GM12891 (cell line): ENCODE results near the gene CPTP. TPM values are rescaled to one million over a fixed set of nuclear protein-coding genes. Genes with fewer than 3 reads are reported as not detected.

Experiments used
- DNase-seq: peaks from one replicate; pipeline ENCODE4 v3.0.0; 2011; ENCODE audit warnings: low spot score; ENCODE audit not compliant: insufficient read length
- FAIRE-seq: peaks from 2 replicates; lab custom pipeline; 2011; peaks lifted over from hg19 to GRCh38; lab: Jason Lieb, UNC
- PAX5 ChIP-seq: IDR thresholded peaks from 2 replicates; pipeline ENCODE4 v1.6.1; 2011; ENCODE audit warnings: low read length, moderate library complexity, mild to moderate bottlenecking; ENCODE audit not compliant: insufficient read depth, severe bottlenecking
- POLR2A ChIP-seq: IDR thresholded peaks from 2 replicates; pipeline ENCODE4 v1.6.1; 2011; ENCODE audit warnings: low read depth, low read length, control low read depth
- POLR2AphosphoS5 ChIP-seq: IDR thresholded peaks from 2 replicates; pipeline ENCODE4 v1.6.1; 2011; ENCODE audit warnings: low read depth, low read length, control low read depth
- POU2F2 ChIP-seq: IDR thresholded peaks from 2 replicates; pipeline ENCODE4 v1.6.1; 2011; ENCODE audit warnings: low read depth, mild to moderate bottlenecking, control low read depth, low read length, moderate library complexity
- SPI1 ChIP-seq: IDR thresholded peaks from 2 replicates; pipeline ENCODE4 v1.6.1; 2011; ENCODE audit warnings: low read depth, low read length, control low read depth
- TAF1 ChIP-seq: IDR thresholded peaks from 2 replicates; pipeline ENCODE4 v1.6.1; 2011; ENCODE audit warnings: low read depth, low read length, control low read depth
- polyA plus RNA-seq: library from polyadenylated mRNA; unstranded; fragments of >200 nt; gene quantifications from one replicate; pipeline ENCODE4 v1.2.1, GENCODE V29; 2012; ENCODE audit warnings: low read depth, missing spikeins, inconsistent platforms; ENCODE audit not compliant: missing spikeins

Gene CPTP
- 11.6 TPM for polyA plus RNA-seq

- DNase-seq: peak; percentile 100
- FAIRE-seq: peak; percentile 97
- peak; percentile 60 for TF ChIP-seq POLR2A
- no peak for TF ChIP-seq PAX5
- no peak for TF ChIP-seq SPI1
- TF ChIP-seq POU2F2: no peak
- TF ChIP-seq TAF1: peak; percentile 33; the same call in 1 of the 2 replicates
- 0 out of 2 replicates have a peak, but pooled peaks have one; percentile 59 for TF ChIP-seq POLR2AphosphoS5
These were observed at the start of gene CPTP, which contains the start of gene INTS11 for GRCh38 chr1:1324524-1325287. Gene CPTP (plus strand): TSS chr1:1324802. CDS start chr1:1326911, 2,109 bp downstream. Gene INTS11 (minus strand): TSS chr1:1324660. CDS start chr1:1324608, 52 bp downstream.

- TF ChIP-seq POLR2AphosphoS5 (no peak), PAX5 (no peak), SPI1 (no peak), TAF1 (no peak), POU2F2 (no peak), POLR2A (no peak)
- DNase-seq: no peak
- FAIRE-seq: no peak
These were observed 49.6 kb upstream of the CPTP start for GRCh38 chr1:1274931-1275431.

GRCh38 chr1:1275836-1276235 lies 48.8 kb upstream of the CPTP start:
- DNase-seq (no peak), FAIRE-seq (no peak)
- TF ChIP-seq POLR2AphosphoS5 (no peak), POU2F2 (no peak), POLR2A (no peak), SPI1 (no peak), PAX5 (no peak), TAF1 (no peak)

- DNase-seq (no peak), FAIRE-seq (no peak)
- no peak for TF ChIP-seq TAF1
- no peak for TF ChIP-seq SPI1
- no peak for TF ChIP-seq POU2F2
- TF ChIP-seq PAX5: no peak
- no peak for TF ChIP-seq POLR2AphosphoS5
- no peak for TF ChIP-seq POLR2A
These were observed 46.0 kb upstream of the CPTP start for GRCh38 chr1:1278620-1279019.

GRCh38 chr1:1279028-1279427 lies 45.6 kb upstream of the CPTP start:
- no peak for TF ChIP-seq POU2F2
- no peak for TF ChIP-seq PAX5
- TF ChIP-seq TAF1: no peak
- TF ChIP-seq POLR2AphosphoS5: no peak
- no peak for TF ChIP-seq SPI1
- TF ChIP-seq POLR2A: no peak
- FAIRE-seq (no peak), DNase-seq (no peak)

- no peak for FAIRE-seq
- DNase-seq: no peak
- TF ChIP-seq POLR2A (no peak), POU2F2 (no peak)
These were observed 43.7 kb upstream of the CPTP start for GRCh38 chr1:1280782-1281481.

GRCh38 chr1:1281533-1282321 lies 42.9 kb upstream of the CPTP start:
- TF ChIP-seq POU2F2 (no peak), TAF1 (no peak), PAX5 (no peak), SPI1 (no peak), POLR2AphosphoS5 (no peak), POLR2A (no peak)
- FAIRE-seq (no peak), DNase-seq (no peak)

- FAIRE-seq: no peak
- no peak for DNase-seq
- TF ChIP-seq PAX5 (no peak), POU2F2 (no peak), SPI1 (no peak), POLR2AphosphoS5 (no peak), POLR2A (no peak)
These were observed 41.6 kb upstream of the CPTP start for GRCh38 chr1:1282998-1283397.

GRCh38 chr1:1283821-1284220 lies 40.8 kb upstream of the CPTP start:
- no peak for FAIRE-seq
- DNase-seq: no peak
- TF ChIP-seq POLR2A: no peak
- no peak for TF ChIP-seq POU2F2
- TF ChIP-seq SPI1: no peak
- no peak for TF ChIP-seq POLR2AphosphoS5
- TF ChIP-seq TAF1: no peak
- TF ChIP-seq PAX5: peak; percentile 26
